ENCODE measurements around the gene RELN. TPM values are rescaled to one million over a fixed set of nuclear protein-coding genes. Genes with fewer than 3 reads are reported as not detected.

The RELN gene
- total RNA-seq, 1 donor from 2014 or later = 7.3 TPM

GRCh38 chr7:103528152-103528551, 461.3 kb downstream of the RELN start:
- H3K4me3 Mint-ChIP-seq = no peak overlapping the region
- no peaks in the 10 kb centered on the region for H3K36me3 Mint-ChIP-seq
- TF ChIP-seq CTCF (IDR thresholded peaks at IDR 0.05; ENCODE audit: unreplicated experiment) = no peak
- H3K4me1 Mint-ChIP-seq = peaks cover 7% of the 10 kb centered on the region
- H3K9me3 Mint-ChIP-seq = peaks cover 4% of the 10 kb centered on the region
- no peak overlapping the region for H3K27ac Mint-ChIP-seq
- DNase-seq (ENCODE audit: low spot score in 2 of 2, unreplicated experiment in 2 of 2) = no peak
- H3K27me3 Mint-ChIP-seq (ENCODE audit: low read depth) = peaks cover 45% of the 10 kb centered on the region

GRCh38 chr7:103525937-103526336, 463.5 kb downstream of the RELN start:
- Mint-ChIP-seq H3K9me3 (no peaks in the 10 kb centered on the region), H3K4me3 (no peak overlapping the region), H3K27ac (no peak overlapping the region), H3K36me3 (no peaks in the 10 kb centered on the region), H3K4me1 (peaks cover 8% of the 10 kb centered on the region), H3K27me3 (ENCODE audit: low read depth) (peaks cover 42% of the 10 kb centered on the region)
- no peak for DNase-seq (ENCODE audit: low spot score in 2 of 2, unreplicated experiment in 2 of 2)
- no peak for TF ChIP-seq CTCF (IDR thresholded peaks at IDR 0.05; ENCODE audit: unreplicated experiment)

- DNase-seq (ENCODE audit: low spot score in 2 of 2, unreplicated experiment in 2 of 2) = no peak
- no peaks in the 10 kb centered on the region for H3K9me3 Mint-ChIP-seq
- no peak overlapping the region for H3K27ac Mint-ChIP-seq
- H3K4me1 Mint-ChIP-seq = peaks cover 8% of the 10 kb centered on the region
- no peak overlapping the region for H3K4me3 Mint-ChIP-seq
- no peaks in the 10 kb centered on the region for H3K36me3 Mint-ChIP-seq
- TF ChIP-seq CTCF (IDR thresholded peaks at IDR 0.05; ENCODE audit: unreplicated experiment) = no peak
- peaks cover 30% of the 10 kb centered on the region for H3K27me3 Mint-ChIP-seq (ENCODE audit: low read depth)
These were observed 465.2 kb downstream of the RELN start for GRCh38 chr7:103524042-103524907.

GRCh38 chr7:103521937-103522336, 467.5 kb downstream of the RELN start:
- H3K27ac Mint-ChIP-seq = no peak overlapping the region
- no peaks in the 10 kb centered on the region for H3K36me3 Mint-ChIP-seq
- DNase-seq (ENCODE audit: low spot score in 2 of 2, unreplicated experiment in 2 of 2) = no peak
- H3K9me3 Mint-ChIP-seq = no peaks in the 10 kb centered on the region
- H3K4me3 Mint-ChIP-seq = no peak overlapping the region
- H3K4me1 Mint-ChIP-seq = peaks cover 8% of the 10 kb centered on the region
- H3K27me3 Mint-ChIP-seq (ENCODE audit: low read depth) = peaks cover 29% of the 10 kb centered on the region
- TF ChIP-seq CTCF (IDR thresholded peaks at IDR 0.05; ENCODE audit: unreplicated experiment) = no peak

GRCh38 chr7:103504505-103505135, 484.8 kb downstream of the RELN start:
- DNase-seq (ENCODE audit: low spot score in 2 of 2, unreplicated experiment in 2 of 2) = no peak
- Mint-ChIP-seq H3K27me3 (ENCODE audit: low read depth) (peaks cover 45% of the 10 kb centered on the region), H3K4me1 (no peaks in the 10 kb centered on the region), H3K9me3 (peaks cover 3% of the 10 kb centered on the region), H3K4me3 (no peak overlapping the region), H3K27ac (no peak overlapping the region), H3K36me3 (no peaks in the 10 kb centered on the region)
- no peak for TF ChIP-seq CTCF (IDR thresholded peaks at IDR 0.05; ENCODE audit: unreplicated experiment)

Data from mesothelial cell of epicardium (in vitro differentiated cells).